Activated CD8-positive, alpha-beta T cell treated with anti-CD3 and anti-CD28 coated beads for 36 hours (primary cell): ENCODE results near the gene SSR4. TPM values are rescaled to one million over a fixed set of nuclear protein-coding genes. Genes with fewer than 3 reads are reported as not detected.

Source experiments
- ATAC-seq: fragments of 200-7000 bp; cut with Tn5 transposase; one replicate; pipeline ENCODE4 v1.10.0; 2021; ENCODE audit warnings: mild to moderate bottlenecking, moderate library complexity
- CTCF ChIA-PET: fragments of 350-600 bp; sonication (Branson Sonifier 250); formaldehyde crosslinking; loops from one replicate; lab custom pipeline; 2021; ENCODE audit warnings: antibody characterized with exemption; lab: Charles Lee
- POLR2A ChIA-PET: fragments of 350-600 bp; sonication (Branson Sonifier 250); formaldehyde crosslinking; loops from one replicate; lab custom pipeline; 2021; ENCODE audit warnings: antibody characterized with exemption; lab: Charles Lee
- DNase-seq: peaks from one replicate; pipeline ENCODE4 v3.0.0-alpha.2; 2020
- H3K27ac Mint-ChIP-seq: one replicate; pipeline ENCODE4 v1.8.0; 2021; ENCODE audit warnings: mild to moderate bottlenecking, mixed read lengths
- H3K27me3 Mint-ChIP-seq: one replicate; pipeline ENCODE4 v1.8.0; 2021; ENCODE audit warnings: mixed read lengths
- H3K36me3 Mint-ChIP-seq: one replicate; pipeline ENCODE4 v1.8.0; 2021; ENCODE audit warnings: low read depth, mixed read lengths
- H3K4me1 Mint-ChIP-seq: one replicate; pipeline ENCODE4 v1.8.0; 2021; ENCODE audit warnings: low read depth, mixed read lengths
- H3K4me3 Mint-ChIP-seq: one replicate; pipeline ENCODE4 v1.8.0; 2021; ENCODE audit warnings: mild to moderate bottlenecking, moderate library complexity, mixed read lengths
- H3K9me3 Mint-ChIP-seq: one replicate; pipeline ENCODE4 v1.8.0; 2021; ENCODE audit warnings: mixed read lengths
- intact Hi-C: fragments of 100-400 bp; cut with micrococcal nuclease; formaldehyde crosslinking; loops from one replicate; pipeline ENCODE4 v1.10.0; 2022
- total RNA-seq, 2 experiments: library from RNA; stranded (reverse); gene quantifications; one replicate each; pipeline ENCODE4 v1.2.3, GENCODE V29; 2021
- TF ChIP-seq, protein P1 (sequence below): fragments of 200-600 bp; IDR thresholded peaks from one replicate; pipeline ENCODE4 v1.8.0; 2022; ENCODE audit warnings: antibody characterized with exemption, mild to moderate bottlenecking

SSR4 gene
- total RNA-seq, 2 experiments from 2014 or later, result 152 to 153 TPM

DNA sequence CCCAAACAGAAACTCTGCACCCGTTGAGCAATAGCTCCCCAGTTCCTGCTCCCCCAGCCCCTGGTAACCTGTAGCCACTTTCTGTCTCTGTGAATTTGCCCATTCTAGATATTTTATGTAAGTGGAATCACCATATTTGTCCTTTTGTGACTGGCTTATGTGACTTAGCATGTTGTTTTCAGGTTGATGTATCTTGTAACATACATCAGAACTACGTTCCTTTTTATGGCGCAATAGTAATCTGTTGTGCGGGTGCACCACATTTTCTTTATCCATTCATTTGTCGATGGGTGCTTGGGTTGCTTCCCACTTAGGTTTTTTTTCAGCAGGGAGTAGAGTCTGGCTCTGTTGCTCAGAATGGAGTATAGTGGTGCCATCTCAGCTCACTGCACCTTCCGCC lies 42.5 kb downstream of the SSR4 start:
- CTCF ChIA-PET, result no interaction called here
- Mint-ChIP-seq H3K27ac (no peak overlapping the region), H3K36me3 (no peaks in the 10 kb centered on the region), H3K27me3 (peaks cover 1% of the 10 kb centered on the region), H3K9me3 (no peaks in the 10 kb centered on the region), H3K4me3 (no peak overlapping the region), H3K4me1 (no peaks in the 10 kb centered on the region)
- TF ChIP-seq, protein P1, sequence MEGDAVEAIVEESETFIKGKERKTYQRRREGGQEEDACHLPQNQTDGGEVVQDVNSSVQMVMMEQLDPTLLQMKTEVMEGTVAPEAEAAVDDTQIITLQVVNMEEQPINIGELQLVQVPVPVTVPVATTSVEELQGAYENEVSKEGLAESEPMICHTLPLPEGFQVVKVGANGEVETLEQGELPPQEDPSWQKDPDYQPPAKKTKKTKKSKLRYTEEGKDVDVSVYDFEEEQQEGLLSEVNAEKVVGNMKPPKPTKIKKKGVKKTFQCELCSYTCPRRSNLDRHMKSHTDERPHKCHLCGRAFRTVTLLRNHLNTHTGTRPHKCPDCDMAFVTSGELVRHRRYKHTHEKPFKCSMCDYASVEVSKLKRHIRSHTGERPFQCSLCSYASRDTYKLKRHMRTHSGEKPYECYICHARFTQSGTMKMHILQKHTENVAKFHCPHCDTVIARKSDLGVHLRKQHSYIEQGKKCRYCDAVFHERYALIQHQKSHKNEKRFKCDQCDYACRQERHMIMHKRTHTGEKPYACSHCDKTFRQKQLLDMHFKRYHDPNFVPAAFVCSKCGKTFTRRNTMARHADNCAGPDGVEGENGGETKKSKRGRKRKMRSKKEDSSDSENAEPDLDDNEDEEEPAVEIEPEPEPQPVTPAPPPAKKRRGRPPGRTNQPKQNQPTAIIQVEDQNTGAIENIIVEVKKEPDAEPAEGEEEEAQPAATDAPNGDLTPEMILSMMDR, result no peak
- DNase-seq, result no peak
- intact Hi-C loops, result no loop called here
- no peak for ATAC-seq
- POLR2A ChIA-PET, result no interaction called here

- Mint-ChIP-seq H3K27me3 (peaks cover 4% of the 10 kb centered on the region), H3K36me3 (no peaks in the 10 kb centered on the region), H3K9me3 (no peaks in the 10 kb centered on the region), H3K4me1 (no peaks in the 10 kb centered on the region), H3K27ac (no peak overlapping the region), H3K4me3 (no peak overlapping the region)
- ChIA-PET CTCF (no interaction called here), POLR2A (no interaction called here)
- intact Hi-C loops, result no loop called here
- DNase-seq (no peak), ATAC-seq (no peak)
- TF ChIP-seq, protein P1, result no peak
Measured at GRCh38 chrX:153844509-153845082, 50.1 kb downstream of the SSR4 start.

GRCh38 chrX:153845195-153845594 lies 50.7 kb downstream of the SSR4 start:
- no peaks in the 10 kb centered on the region for H3K4me1 Mint-ChIP-seq
- H3K27me3 Mint-ChIP-seq, result peaks cover 4% of the 10 kb centered on the region
- H3K36me3 Mint-ChIP-seq, result no peaks in the 10 kb centered on the region
- no peaks in the 10 kb centered on the region for H3K9me3 Mint-ChIP-seq
- intact Hi-C loops, result no loop called here
- TF ChIP-seq, protein P1, result no peak
- H3K27ac Mint-ChIP-seq, result no peak overlapping the region
- no peak for ATAC-seq
- ChIA-PET CTCF (interaction anchor here (1.3 kb wide), 1 partner anchor 30 kb away, joined by 4 read pairs; no protein-coding TSS in a partner anchor), POLR2A (no interaction called here)
- no peak overlapping the region for H3K4me3 Mint-ChIP-seq
- DNase-seq, result no peak

- ChIA-PET CTCF (interaction anchor here (1.3 kb wide), 1 partner anchor 30 kb away, joined by 4 read pairs; no protein-coding TSS in a partner anchor), POLR2A (no interaction called here)
- H3K27ac Mint-ChIP-seq, result no peak overlapping the region
- ATAC-seq, result no peak
- H3K4me1 Mint-ChIP-seq, result no peaks in the 10 kb centered on the region
- no peak for DNase-seq
- no peak overlapping the region for H3K4me3 Mint-ChIP-seq
- no peaks in the 10 kb centered on the region for H3K9me3 Mint-ChIP-seq
- H3K36me3 Mint-ChIP-seq, result no peaks in the 10 kb centered on the region
- TF ChIP-seq, protein P1, result no peak
- peaks cover 4% of the 10 kb centered on the region for H3K27me3 Mint-ChIP-seq
- intact Hi-C loops, result no loop called here
Measured at GRCh38 chrX:153845842-153846241, 51.4 kb downstream of the SSR4 start.

Other genes with a start within 250 kb of the SSR4 start
- 10 to 100 TPM; 18.5 to 21.3 TPM for gene CCNQ, start 195.5 kb upstream of the SSR4 start, total RNA-seq
- under 1 TPM in 1 of 2 experiments, not detected in 1; 0.14 TPM for gene DUSP9, start 147.5 kb upstream of the SSR4 start, total RNA-seq
- 1 to 10 TPM in 1 of 2 experiments, under 1 TPM in 1; 0.70 to 1.1 TPM for gene PNCK, start 120.9 kb upstream of the SSR4 start, total RNA-seq
- 1 to 10 TPM; 2.5 to 2.7 TPM for gene SLC6A8, start 106.7 kb upstream of the SSR4 start, total RNA-seq
- 100 to 1,000 TPM in 1 of 2 experiments, 10 to 100 TPM in 1; 97.6 to 102 TPM for gene BCAP31, start 70.3 kb upstream of the SSR4 start, total RNA-seq
- gene ABCD1, start 69.8 kb upstream of the SSR4 start, total RNA-seq, result 1 to 10 TPM; 3.9 to 4.4 TPM
- 1 to 10 TPM; 7.7 to 8.2 TPM for gene PLXNB3, start 30.4 kb upstream of the SSR4 start, total RNA-seq
- under 1 TPM in 1 of 2 experiments, not detected in 1; 0.09 TPM for gene SRPK3, start 13.6 kb upstream of the SSR4 start, total RNA-seq
- gene IDH3G, start 293 bp upstream of the SSR4 start, total RNA-seq, result 10 to 100 TPM; 54.3 to 56.9 TPM
- gene PDZD4, start 35.9 kb downstream of the SSR4 start, total RNA-seq, result 1 to 10 TPM; 1.4 to 2.6 TPM
- 1 to 10 TPM; 2.1 to 2.2 TPM for gene L1CAM, start 91.5 kb downstream of the SSR4 start, total RNA-seq
- not detected for gene AVPR2, start 110.0 kb downstream of the SSR4 start, total RNA-seq
- 100 to 1,000 TPM; 128 to 130 TPM for gene ARHGAP4, start 131.6 kb downstream of the SSR4 start, total RNA-seq
- 100 to 1,000 TPM; 123 to 136 TPM for gene NAA10, start 140.4 kb downstream of the SSR4 start, total RNA-seq
- 10 to 100 TPM; 14.3 to 15.8 TPM for gene RENBP, start 150.0 kb downstream of the SSR4 start, total RNA-seq
- 100 to 1,000 TPM; 115 to 116 TPM for gene HCFC1, start 177.2 kb downstream of the SSR4 start, total RNA-seq
- 1 to 10 TPM; 4.4 to 4.5 TPM for gene TMEM187, start 178.1 kb downstream of the SSR4 start, total RNA-seq
- 100 to 1,000 TPM; 134 to 136 TPM for gene IRAK1, start 225.2 kb downstream of the SSR4 start, total RNA-seq